WTC11 (cell line): ENCODE data around the gene NUP62. TPM values are rescaled to one million over a fixed set of nuclear protein-coding genes. Genes with fewer than 3 reads are reported as not detected.

Experiments
- AFF4 ChIP-seq: sonication (generic); formaldehyde crosslinking; IDR thresholded peaks from 2 replicates; pipeline ENCODE4 v1.8.1; 2023; ENCODE audit warnings: mild to moderate bottlenecking, missing genetic modification reagents, borderline replicate concordance
- ETV6 ChIP-seq: sonication (generic); formaldehyde crosslinking; IDR thresholded peaks from 2 replicates; pipeline ENCODE4 v1.8.1; 2022; ENCODE audit warnings: mild to moderate bottlenecking, missing genetic modification reagents
- FOXK1 ChIP-seq: sonication (generic); formaldehyde crosslinking; IDR thresholded peaks from 2 replicates; pipeline ENCODE4 v1.8.0; 2022; ENCODE audit warnings: mild to moderate bottlenecking, moderate library complexity, missing genetic modification reagents
- FOXP1 ChIP-seq: sonication (generic); formaldehyde crosslinking; IDR thresholded peaks from 2 replicates; pipeline ENCODE4 v1.8.0; 2022; ENCODE audit warnings: missing genetic modification reagents, mild to moderate bottlenecking, moderate library complexity, borderline replicate concordance
- GTF2I ChIP-seq: fragments of 250-450 bp; sonication (Bioruptor Pico); conservative IDR thresholded peaks from 2 replicates; pipeline ENCODE4 v1.4.0; 2021; ENCODE audit warnings: mild to moderate bottlenecking
- HMGA2 ChIP-seq: fragments of 250-450 bp; sonication (Bioruptor Pico); IDR thresholded peaks from 2 replicates; pipeline ENCODE4 v1.4.0; 2021; ENCODE audit warnings: mild to moderate bottlenecking, moderate library complexity
- HMGXB4 ChIP-seq: sonication (generic); formaldehyde crosslinking; IDR thresholded peaks from 2 replicates; pipeline ENCODE4 v1.8.1; 2023; ENCODE audit warnings: mild to moderate bottlenecking, moderate library complexity, missing genetic modification reagents
- IRF1 ChIP-seq: sonication (generic); formaldehyde crosslinking; IDR thresholded peaks from 2 replicates; pipeline ENCODE4 v1.8.0; 2023; ENCODE audit warnings: missing genetic modification reagents
- MAX ChIP-seq: sonication (generic); formaldehyde crosslinking; IDR thresholded peaks from 2 replicates; pipeline ENCODE4 v1.8.0; 2022; ENCODE audit warnings: mild to moderate bottlenecking, missing genetic modification reagents
- NFATC4 ChIP-seq: fragments of 250-450 bp; sonication (Bioruptor Pico); IDR thresholded peaks from 2 replicates; pipeline ENCODE4 v1.9.0; 2021; ENCODE audit warnings: mild to moderate bottlenecking
- NFE2L1 ChIP-seq: sonication (generic); formaldehyde crosslinking; IDR thresholded peaks from 2 replicates; pipeline ENCODE4 v1.8.1; 2023; ENCODE audit warnings: missing genetic modification reagents
- SMAD3 ChIP-seq: sonication (generic); formaldehyde crosslinking; IDR thresholded peaks from 2 replicates; pipeline ENCODE4 v1.8.0; 2022; ENCODE audit warnings: missing genetic modification reagents, mild to moderate bottlenecking, borderline replicate concordance
- USF1 ChIP-seq: sonication (generic); formaldehyde crosslinking; IDR thresholded peaks from 2 replicates; pipeline ENCODE4 v1.8.0; 2022; ENCODE audit warnings: mild to moderate bottlenecking, missing genetic modification reagents
- ZBTB43 ChIP-seq: sonication (generic); formaldehyde crosslinking; IDR thresholded peaks from 2 replicates; pipeline ENCODE4 v1.8.1; 2023; ENCODE audit warnings: mild to moderate bottlenecking, missing genetic modification reagents
- ZNF232 ChIP-seq: sonication (generic); formaldehyde crosslinking; IDR thresholded peaks from 2 replicates; pipeline ENCODE4 v1.8.0; 2022; ENCODE audit warnings: mild to moderate bottlenecking, missing genetic modification reagents
- ZNF263 ChIP-seq: sonication (generic); formaldehyde crosslinking; IDR thresholded peaks from 2 replicates; pipeline ENCODE4 v1.8.1; 2022; ENCODE audit warnings: low read depth, mild to moderate bottlenecking, moderate library complexity, missing genetic modification reagents
- ZNF281 ChIP-seq: sonication (generic); formaldehyde crosslinking; IDR thresholded peaks from 2 replicates; pipeline ENCODE4 v1.8.0; 2023; ENCODE audit warnings: mild to moderate bottlenecking, missing genetic modification reagents
- ZNF423 ChIP-seq: fragments of 250-450 bp; sonication (Bioruptor Pico); IDR thresholded peaks from 2 replicates; pipeline ENCODE4 v2.1.2; 2022; ENCODE audit warnings: mild to moderate bottlenecking, moderate library complexity
- total RNA-seq: library from RNA; stranded (reverse); gene quantifications from 3 replicates; pipeline ENCODE4 v1.2.3, GENCODE V29; 2021

NUP62 gene
- total RNA-seq, 1 experiment from 2014 or later: 87.1 TPM

GRCh38 chr19:49929121-49929610 is at the start of gene NUP62, which contains the start of gene ATF5 (continued):
- no peak for TF ChIP-seq AFF4 (CRISPR knock-in tag)
- TF ChIP-seq ZNF263 (CRISPR knock-in tag): peak; percentile 36; the same call in 1 of the 2 replicates
- TF ChIP-seq ZNF232 (CRISPR knock-in tag): 0 out of 2 replicates have a peak, but pooled peaks have one; percentile 15
- peak; percentile 90 for TF ChIP-seq ZBTB43 (CRISPR knock-in tag)
- TF ChIP-seq GTF2I (CRISPR knock-in tag): no peak
- peak; percentile 94 for TF ChIP-seq SMAD3 (CRISPR knock-in tag)
- TF ChIP-seq FOXK1 (CRISPR knock-in tag): peak; percentile 77
- 0 out of 2 replicates have a peak, but pooled peaks have one; percentile 76 for TF ChIP-seq ZNF281 (CRISPR knock-in tag)
- TF ChIP-seq ETV6 (CRISPR knock-in tag): peak; percentile 88
- TF ChIP-seq IRF1: peak; percentile 82; the same call in 1 of the 2 replicates
- TF ChIP-seq NFE2L1 (CRISPR knock-in tag): peak; percentile 80
- TF ChIP-seq MAX (CRISPR knock-in tag): peak; percentile 98
- 0 out of 2 replicates have a peak, but pooled peaks have one; percentile 35 for TF ChIP-seq NFATC4 (CRISPR knock-in tag)
- TF ChIP-seq ZNF423: no peak
- TF ChIP-seq HMGA2: no peak
- TF ChIP-seq FOXP1 (CRISPR knock-in tag): peak; percentile 90; the same call in 1 of the 2 replicates
- TF ChIP-seq USF1 (CRISPR knock-in tag): peak; percentile 67; the same call in 1 of the 2 replicates
- peak; percentile 77; the same call in 1 of the 2 replicates for TF ChIP-seq HMGXB4 (CRISPR knock-in tag)
- TF ChIP-seq, all 79 proteins: peak for 26
